Measurements from ENCODE around the gene PIGS.

Gene PIGS

DNA sequence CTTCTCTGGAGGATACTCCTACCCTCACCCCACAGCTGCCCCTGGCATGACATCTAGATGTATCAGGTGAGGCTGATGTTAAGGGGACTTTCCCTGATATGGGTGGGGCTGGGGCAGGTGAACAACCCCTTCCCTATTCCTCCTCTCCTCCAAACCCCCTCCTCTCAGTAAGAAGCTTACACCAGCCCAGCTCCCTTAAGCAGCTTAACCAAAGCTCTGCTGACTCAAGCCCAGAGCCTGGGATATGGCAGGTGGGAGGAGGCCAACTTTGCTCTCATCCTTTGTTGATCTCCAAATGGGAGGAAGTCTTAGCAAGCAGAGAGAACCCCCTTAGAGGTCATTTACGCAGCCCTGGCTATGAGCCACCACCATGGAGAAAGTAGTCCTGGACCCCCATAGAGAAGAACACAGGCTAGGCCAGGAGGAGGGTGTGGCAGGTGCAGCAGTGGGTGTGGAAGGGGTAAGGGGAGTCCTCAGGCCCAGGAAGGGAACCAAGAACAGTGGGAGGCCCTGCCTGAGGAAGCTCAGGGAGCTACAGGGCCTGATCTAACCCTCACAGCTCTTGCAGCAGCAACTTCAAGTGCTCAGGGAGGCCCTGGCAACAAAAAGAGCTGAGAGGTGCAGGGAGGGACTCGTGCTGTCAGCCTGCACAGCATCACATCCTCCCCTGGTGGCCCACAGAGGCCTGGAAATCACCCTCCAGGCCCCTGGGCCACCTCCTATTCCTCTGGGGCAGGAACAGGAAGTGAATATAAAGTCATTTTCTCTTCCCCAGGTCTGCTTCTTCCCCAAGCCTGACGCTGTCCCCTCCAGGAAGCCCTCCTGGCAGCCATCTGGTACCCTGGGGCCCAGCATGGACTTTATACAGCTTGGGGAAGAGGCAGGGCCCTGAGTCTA is 21.8 kb downstream of the PIGS start:
- peak; percentile 73 to 80 for DNase-seq

- DNase-seq: no peak
These were observed 22.8 kb downstream of the PIGS start for GRCh38 chr17:28548417-28549130.

GRCh38 chr17:28547623-28548416 is 23.5 kb downstream of the PIGS start:
- peak; percentile 72 to 74 for DNase-seq

DNA sequence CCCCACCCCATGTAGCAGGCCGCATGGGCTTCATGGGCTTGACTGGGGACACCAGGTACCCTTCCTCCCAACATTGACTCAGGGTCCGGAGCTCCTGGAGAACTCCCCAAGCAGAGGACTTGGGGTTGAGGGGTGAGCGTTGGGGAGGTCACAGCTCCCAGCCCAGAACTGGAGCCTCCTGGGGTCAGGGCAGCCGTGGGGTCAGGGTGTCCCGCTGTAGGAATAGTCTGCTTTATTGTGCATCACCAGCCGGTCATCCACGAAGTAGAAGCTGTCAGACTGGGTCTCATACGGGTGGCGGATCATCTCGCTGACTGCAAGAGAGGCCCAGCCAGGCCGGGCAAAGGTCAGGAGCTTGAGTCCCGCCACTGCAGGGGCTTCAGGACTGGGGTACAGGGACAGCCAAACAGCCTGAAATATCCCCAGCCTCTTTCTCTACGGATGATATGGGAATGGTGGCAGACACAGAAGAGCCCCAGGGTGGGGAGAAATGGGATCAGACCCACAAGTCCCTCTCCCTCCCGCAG is 24.2 kb downstream of the PIGS start:
- no peak for DNase-seq

DNA sequence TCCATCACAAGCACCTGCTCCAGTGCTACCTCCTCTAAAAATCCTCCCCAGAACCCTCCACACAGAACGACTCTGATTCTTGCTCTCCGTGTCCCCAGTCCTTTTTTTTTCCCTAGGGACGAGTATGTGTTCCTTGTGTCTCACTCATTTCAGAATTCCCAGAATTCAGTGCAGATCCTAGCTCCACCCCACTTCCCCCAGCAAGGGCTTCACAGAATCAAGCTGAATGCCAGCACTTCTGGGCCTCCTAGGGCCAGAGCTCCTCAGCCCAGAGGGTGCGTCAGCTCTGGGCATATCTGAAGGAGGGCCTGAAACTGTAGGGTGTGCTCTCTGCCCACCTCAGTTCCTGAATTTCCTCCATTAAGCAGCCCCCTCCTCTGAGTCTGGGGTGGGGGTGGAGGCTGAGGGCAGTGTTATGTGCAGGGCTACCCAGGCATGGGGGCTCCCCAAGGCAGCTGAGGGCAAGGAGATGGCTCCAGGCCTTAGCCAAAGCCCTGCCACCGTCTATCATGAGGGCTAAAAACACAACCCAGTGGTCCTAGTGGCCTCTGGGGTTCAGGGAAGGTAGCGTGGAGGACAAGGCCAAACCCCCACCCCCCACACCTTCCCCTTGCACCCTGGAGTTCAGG is 25.4 kb downstream of the PIGS start:
- no peak for DNase-seq

DNA sequence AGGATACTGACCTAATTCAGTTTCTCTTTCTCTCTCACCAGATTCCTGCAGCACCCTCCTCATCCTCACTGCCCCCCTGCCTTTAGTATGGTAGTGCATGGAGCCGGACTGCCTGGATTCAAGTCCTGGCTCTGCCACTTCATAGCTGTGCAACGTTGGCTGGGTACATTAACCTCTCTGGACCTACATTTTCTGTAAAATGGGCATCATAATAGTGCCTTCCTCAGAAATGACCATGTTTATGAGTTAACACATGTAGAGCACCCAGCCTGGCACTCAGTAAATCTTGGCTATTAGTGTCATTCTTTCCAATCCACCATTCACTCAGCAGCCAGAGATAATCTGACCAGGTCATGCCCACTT is 26.2 kb downstream of the PIGS start:
- no peak for DNase-seq

DNA sequence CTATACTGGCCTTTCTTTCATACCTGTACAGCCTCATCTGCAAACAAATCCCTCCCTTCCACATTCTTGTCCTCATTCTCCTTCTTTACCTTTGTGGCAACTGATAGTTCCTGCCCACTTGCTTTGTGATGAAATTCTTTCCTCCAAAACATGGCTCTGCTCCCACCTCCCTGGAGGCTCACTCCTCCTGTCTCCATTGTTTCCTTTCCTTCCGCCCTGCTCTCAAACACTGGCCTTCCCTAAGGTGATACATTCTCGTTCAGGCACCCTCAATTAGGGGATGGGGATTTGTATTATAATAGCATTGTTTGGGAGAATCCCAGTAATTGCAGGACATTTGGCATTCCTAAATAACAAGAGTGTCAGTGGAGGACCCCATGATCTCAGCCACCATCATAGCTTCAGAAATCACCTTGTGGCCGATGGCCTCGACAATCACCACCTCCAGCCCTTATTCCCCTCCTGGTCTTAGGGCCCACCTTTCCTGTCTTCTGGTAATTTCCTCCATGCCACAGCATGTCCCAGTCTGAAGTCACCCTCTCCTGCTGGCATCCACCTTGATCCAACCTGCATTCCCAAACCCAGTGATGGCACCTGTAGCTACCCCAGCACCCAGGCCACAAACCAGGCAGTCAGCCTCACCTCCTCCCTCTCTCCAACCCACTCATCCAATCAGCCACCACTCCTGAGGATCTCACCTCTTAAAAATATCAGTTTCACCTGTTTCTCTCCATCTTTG is 26.8 kb downstream of the PIGS start:
- no peak for DNase-seq

DNA sequence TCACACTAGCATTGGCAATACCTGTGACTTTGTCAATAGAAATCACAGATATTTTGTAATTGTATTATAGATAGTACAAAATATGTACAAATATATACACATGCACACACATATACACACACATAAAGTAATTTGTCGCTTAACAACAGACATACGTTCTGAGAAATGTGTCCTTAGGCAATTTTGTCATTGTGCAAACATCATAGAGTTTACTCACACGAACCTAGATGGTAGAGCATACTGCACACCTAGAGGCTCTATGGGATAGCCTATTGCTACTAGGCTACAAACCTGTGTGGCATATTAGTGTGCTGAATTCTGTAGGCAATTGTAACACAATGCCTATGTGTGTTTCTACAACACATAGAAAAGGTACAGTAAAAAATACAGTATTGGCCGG is 29.9 kb downstream of the PIGS start:
- no peak for DNase-seq

DNA sequence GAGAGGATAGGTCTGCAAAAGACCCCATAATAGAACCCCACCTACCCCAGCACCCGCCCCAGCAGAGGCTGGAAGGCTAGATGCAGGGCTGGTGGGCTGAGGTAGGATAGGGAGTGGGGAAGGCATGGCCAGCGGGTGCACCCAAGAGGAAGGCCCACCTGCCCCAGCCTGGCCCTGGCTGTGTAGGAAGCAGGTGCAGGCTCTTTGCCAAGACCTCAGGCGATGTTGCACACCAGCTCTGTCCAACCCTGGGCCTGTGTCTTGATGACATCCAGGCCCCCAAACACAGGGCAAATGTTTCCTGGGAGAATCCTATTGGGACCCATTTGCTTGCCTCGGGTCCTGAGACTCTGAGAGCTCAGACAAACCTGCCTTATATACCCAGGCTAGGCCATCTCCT is 31.1 kb downstream of the PIGS start:
- DNase-seq: no peak

DNA sequence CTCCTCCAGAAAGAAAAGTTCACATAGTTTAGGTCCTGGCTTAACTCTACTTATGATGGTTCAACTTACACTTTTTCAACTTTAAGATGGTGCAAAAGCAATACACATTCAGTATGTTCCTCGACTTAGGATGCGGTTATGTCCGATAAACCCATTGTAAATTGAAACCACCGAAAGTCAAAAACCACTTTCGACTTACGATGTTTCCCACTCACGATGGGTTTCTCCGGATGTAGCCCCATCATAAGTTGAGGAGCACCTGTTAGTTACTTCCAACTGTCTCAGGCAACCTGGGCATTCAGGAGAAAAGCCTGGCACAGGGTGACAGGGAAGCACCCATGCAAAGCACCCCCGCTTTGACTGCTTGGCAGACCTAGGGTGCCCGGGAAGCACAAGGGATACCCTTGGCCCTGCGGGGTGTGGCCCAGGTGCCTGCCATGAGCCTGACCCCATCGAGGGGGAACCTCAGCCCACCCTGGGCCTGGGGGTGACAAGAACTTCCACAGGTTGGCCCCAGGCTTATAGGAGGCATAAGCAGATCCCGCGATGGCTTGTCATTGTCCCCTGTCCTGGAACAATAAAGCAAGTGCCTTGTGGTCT is 32.9 kb downstream of the PIGS start:
- DNase-seq: no peak

GRCh38 chr17:28537219-28537610 is 34.1 kb downstream of the PIGS start:
- no peak for DNase-seq

GRCh38 chr17:28536532-28537218 is 34.6 kb downstream of the PIGS start:
- DNase-seq: no peak

GRCh38 chr17:28534740-28535375 is 36.5 kb downstream of the PIGS start:
- no peak for DNase-seq

- no peak for DNase-seq
These were observed 38.1 kb downstream of the PIGS start for GRCh38 chr17:28533091-28533807.

GRCh38 chr17:28532050-28532960 is 39.0 kb downstream of the PIGS start:
- no peak for DNase-seq

GRCh38 chr17:28530926-28531325 is 40.4 kb downstream of the PIGS start:
- no peak for DNase-seq

DNA sequence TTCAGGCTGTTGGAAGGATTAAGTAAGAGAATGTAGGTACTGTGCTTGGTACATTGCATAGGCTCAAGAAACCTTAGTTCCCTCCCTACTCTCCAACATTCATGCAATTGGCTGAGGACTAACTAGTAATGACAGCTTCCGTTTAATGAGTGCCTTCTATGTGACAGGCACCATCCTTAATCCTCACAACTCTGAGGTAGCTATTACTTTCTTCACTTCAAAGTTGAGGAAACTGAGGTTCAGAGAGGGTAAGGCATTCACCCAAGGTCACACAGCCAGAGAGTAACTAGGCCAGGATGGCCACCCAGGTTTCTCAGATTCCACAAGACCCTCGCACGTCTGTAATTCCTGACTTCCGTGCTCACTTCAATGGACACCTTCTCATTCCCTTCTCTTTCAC is 41.1 kb downstream of the PIGS start:
- DNase-seq: no peak

DNA sequence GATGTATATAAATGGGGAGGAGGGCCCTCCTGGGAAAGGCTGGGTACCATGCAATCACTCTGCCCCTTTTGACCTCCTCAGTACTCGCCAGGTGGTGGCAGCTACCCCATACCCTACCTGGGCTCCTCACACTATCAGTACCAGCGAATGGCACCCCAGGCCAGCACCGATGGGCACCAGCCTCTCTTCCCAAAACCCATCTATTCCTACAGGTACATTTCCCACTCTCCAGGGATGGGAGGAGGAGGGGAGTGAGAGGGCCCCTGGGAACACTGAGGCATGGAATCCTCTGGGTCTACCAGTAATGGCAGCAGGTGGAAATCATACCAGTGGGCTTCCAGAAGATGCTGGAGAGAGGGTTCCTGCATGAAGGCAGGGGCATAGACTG is 42.3 kb downstream of the PIGS start:
- no peak for DNase-seq

Measured in CD4-positive, alpha-beta T cell treated with Interferon alpha-2 for 1 hour (primary cell).